Gastrocnemius medialis (tissue), 4 donors: ENCODE measurements around the gene NTM. TPM values are rescaled to one million over a fixed set of nuclear protein-coding genes. Genes with fewer than 3 reads are reported as not detected.

Experiments
- ATAC-seq, 2 donors: fragments of 150-250 bp; one replicate each; pipeline ENCODE4 v1.9.1; 2016
- DNase-seq, 2 donors: peaks; one replicate each; pipeline ENCODE4 v3.0.0-alpha.2; 2019
- H3K27ac ChIP-seq, 4 donors: fragments of 200-600 bp; sonication (generic); 1 replicate in 1 of 4; 2 replicates in 3 of 4; pipeline ENCODE4 v1.5.1; 2016 to 2018; ENCODE audit warnings: mild to moderate bottlenecking in 2 of 4, moderate library complexity in 1 of 4
- H3K27me3 ChIP-seq, 3 donors: fragments of 200-600 bp; sonication (generic) in 2 of 3; 1 replicate in 1 of 3; 2 replicates in 2 of 3; pipeline versions ENCODE4 v1.5.1 to v1.6.0; 2016 to 2019; ENCODE audit warnings: mild to moderate bottlenecking in 1 of 3, moderate library complexity in 1 of 3
- H3K36me3 ChIP-seq, 2 donors: fragments of 200-600 bp; sonication (generic) in 1 of 2; one replicate each; pipeline ENCODE4 v1.5.1; 2017 to 2018
- H3K4me1 ChIP-seq, 2 donors: fragments of 200-600 bp; sonication (generic) in 1 of 2; one replicate each; pipeline ENCODE4 v1.5.1; 2016 to 2017; ENCODE audit warnings: mild to moderate bottlenecking in 2 of 2
- H3K4me3 ChIP-seq, 4 donors: fragments of 200-600 bp; sonication (generic) in 3 of 4; 1 replicate in 1 of 4; 2 replicates in 3 of 4; pipeline ENCODE4 v1.5.1; 2016 to 2019; ENCODE audit warnings: mild to moderate bottlenecking in 2 of 4
- H3K9me3 ChIP-seq, 3 donors: fragments of 200-600 bp; sonication (generic) in 2 of 3; 1 replicate in 1 of 3; 2 replicates in 2 of 3; pipeline ENCODE4 v1.5.1; 2016 to 2019
- CTCF ChIP-seq, 5 experiments: fragments of 450-650 bp in 3 of 5; fragments of 200-600 bp in 2 of 5; sonication (generic) in 2 of 5; IDR thresholded peaks in 4 of 5; conservative IDR thresholded peaks in 1 of 5; 1 replicate in 4 of 5; 2 replicates in 1 of 5; pipeline ENCODE4 v1.5.1; 2016 to 2019; ENCODE audit warnings: antibody characterized with exemption in 5 of 5, mild to moderate bottlenecking in 3 of 5, moderate library complexity in 3 of 5
- POLR2A ChIP-seq, 2 donors: fragments of 450-650 bp; IDR thresholded peaks; one replicate each; pipeline ENCODE4 v1.6.1; 2017; ENCODE audit warnings: antibody characterized with exemption in 2 of 2, mild to moderate bottlenecking in 2 of 2, moderate library complexity in 2 of 2
- in situ Hi-C, 4 donors: fragments of 200-750 bp; cut with MboI; loops; one replicate each; pipeline versions ENCODE4 v1.15.0 to v1.8.0; 2017; ENCODE audit warnings: low sequenced_read_pairs in 4 of 4
- intact Hi-C: fragments of 100-400 bp; cut with DNase I; formaldehyde crosslinking; loops from one replicate; pipeline ENCODE4 v1.15.1; 2023; ENCODE audit warnings: low total_unique reads
- total RNA-seq, 4 donors: library from RNA; depleted of rRNA; stranded (reverse); fragments of >200 nt; gene quantifications; one replicate each; pipeline versions ENCODE4 v1.1.0 to v1.2.3, GENCODE V29; 2016

The NTM gene
- total RNA-seq, 4 donors from 2014 or later: 0.69 TPM; not detected in 3

GRCh38 chr11:132231656-132232347 is 861.4 kb downstream of the NTM start:
- TF ChIP-seq POLR2A (IDR thresholded peaks at IDR 0.05) (no peak), CTCF (IDR thresholded peaks at IDR 0.05 in 4 of 5, conservative IDR thresholded peaks at IDR 0.05 in 1 of 5) (no peak)
- no peaks in the 10 kb centered on the region for H3K36me3 ChIP-seq
- DNase-seq: no peak
- in situ Hi-C loops (no loop called here), intact Hi-C loops (no loop called here)
- no peaks in the 10 kb centered on the region for H3K4me1 ChIP-seq
- no peak for ATAC-seq
- H3K9me3 ChIP-seq: no peaks in the 10 kb centered on the region
- no peak overlapping the region for H3K27ac ChIP-seq
- H3K4me3 ChIP-seq: peak overlapping the region in 1 of 4 donors; percentile 25
- H3K27me3 ChIP-seq: no peaks in the 10 kb centered on the region

- intact Hi-C loops (no loop called here), in situ Hi-C loops (no loop called here)
- H3K4me1 ChIP-seq: no peaks in the 10 kb centered on the region
- no peak for ATAC-seq
- no peak overlapping the region for H3K4me3 ChIP-seq
- no peak for DNase-seq
- no peaks in the 10 kb centered on the region for H3K27me3 ChIP-seq
- no peaks in the 10 kb centered on the region for H3K36me3 ChIP-seq
- no peak for TF ChIP-seq POLR2A (IDR thresholded peaks at IDR 0.05)
- no peak for TF ChIP-seq CTCF (IDR thresholded peaks at IDR 0.05 in 4 of 5, conservative IDR thresholded peaks at IDR 0.05 in 1 of 5)
- no peak overlapping the region for H3K27ac ChIP-seq
- H3K9me3 ChIP-seq: no peaks in the 10 kb centered on the region
Observed at GRCh38 chr11:132234878-132235277, 864.5 kb downstream of the NTM start.

- TF ChIP-seq CTCF (IDR thresholded peaks at IDR 0.05 in 4 of 5, conservative IDR thresholded peaks at IDR 0.05 in 1 of 5) (no peak), POLR2A (IDR thresholded peaks at IDR 0.05) (no peak)
- no peaks in the 10 kb centered on the region for H3K4me1 ChIP-seq
- intact Hi-C loops: no loop called here
- ATAC-seq (no peak), DNase-seq (no peak)
- H3K36me3 ChIP-seq: no peaks in the 10 kb centered on the region
- H3K27ac ChIP-seq: no peak overlapping the region
- no peaks in the 10 kb centered on the region for H3K27me3 ChIP-seq
- no peak overlapping the region for H3K4me3 ChIP-seq
- no peaks in the 10 kb centered on the region for H3K9me3 ChIP-seq
- in situ Hi-C loops: no loop called here
Observed at GRCh38 chr11:132237781-132238180, 867.4 kb downstream of the NTM start.

- H3K27me3 ChIP-seq: no peaks in the 10 kb centered on the region
- no peaks in the 10 kb centered on the region for H3K9me3 ChIP-seq
- TF ChIP-seq CTCF (IDR thresholded peaks at IDR 0.05 in 4 of 5, conservative IDR thresholded peaks at IDR 0.05 in 1 of 5) (no peak), POLR2A (IDR thresholded peaks at IDR 0.05) (no peak)
- ATAC-seq (no peak), DNase-seq (no peak)
- H3K27ac ChIP-seq: no peak overlapping the region
- H3K36me3 ChIP-seq: no peaks in the 10 kb centered on the region
- H3K4me1 ChIP-seq: no peaks in the 10 kb centered on the region
- H3K4me3 ChIP-seq: no peak overlapping the region
- in situ Hi-C loops (no loop called here), intact Hi-C loops (no loop called here)
Observed at GRCh38 chr11:132238331-132238866, 868.0 kb downstream of the NTM start.
